GM19324 (cell line): ENCODE measurements around the gene NET1.

Experiments used
- ATAC-seq: cut with Tn5 transposase; IDR thresholded peaks from one replicate; pipeline ENCODE4 v1.9.1; 2021; ENCODE audit warnings: mild to moderate bottlenecking, moderate library complexity; ENCODE audit not compliant: unreplicated experiment, low FRiP score

Gene NET1

DNA sequence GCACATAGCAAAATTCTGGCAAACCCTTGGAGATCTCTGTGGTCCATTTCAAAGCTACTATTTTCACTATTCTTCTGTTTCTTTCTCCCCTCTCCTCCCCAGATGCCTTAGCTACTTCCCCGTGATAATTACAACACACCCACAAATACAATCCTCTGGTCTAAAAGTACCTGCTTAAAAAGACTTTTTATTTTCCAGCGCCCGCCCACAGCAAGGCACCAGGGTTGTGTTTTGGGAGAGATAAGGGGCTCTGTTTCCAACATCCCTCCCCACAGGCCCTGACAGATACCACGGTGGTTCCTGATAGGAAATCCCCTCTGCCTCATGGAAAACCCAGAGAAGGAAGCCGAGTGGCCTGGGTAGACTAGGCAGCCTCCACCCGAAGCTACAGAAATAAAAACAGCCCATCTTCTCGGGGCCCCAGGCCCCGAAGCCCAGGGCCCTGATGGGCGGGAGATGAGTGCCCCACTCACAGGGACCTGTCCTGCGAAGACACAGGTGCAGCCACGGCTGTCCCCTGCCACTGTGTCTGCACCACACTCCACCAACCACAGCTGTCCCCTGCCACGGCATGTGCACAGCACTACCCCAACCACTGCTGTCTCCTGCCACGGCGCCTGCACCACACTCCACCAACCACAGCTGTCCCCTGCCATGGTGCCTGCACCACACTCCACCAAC lies 67.3 kb downstream of the NET1 start:
- no peak for ATAC-seq

DNA sequence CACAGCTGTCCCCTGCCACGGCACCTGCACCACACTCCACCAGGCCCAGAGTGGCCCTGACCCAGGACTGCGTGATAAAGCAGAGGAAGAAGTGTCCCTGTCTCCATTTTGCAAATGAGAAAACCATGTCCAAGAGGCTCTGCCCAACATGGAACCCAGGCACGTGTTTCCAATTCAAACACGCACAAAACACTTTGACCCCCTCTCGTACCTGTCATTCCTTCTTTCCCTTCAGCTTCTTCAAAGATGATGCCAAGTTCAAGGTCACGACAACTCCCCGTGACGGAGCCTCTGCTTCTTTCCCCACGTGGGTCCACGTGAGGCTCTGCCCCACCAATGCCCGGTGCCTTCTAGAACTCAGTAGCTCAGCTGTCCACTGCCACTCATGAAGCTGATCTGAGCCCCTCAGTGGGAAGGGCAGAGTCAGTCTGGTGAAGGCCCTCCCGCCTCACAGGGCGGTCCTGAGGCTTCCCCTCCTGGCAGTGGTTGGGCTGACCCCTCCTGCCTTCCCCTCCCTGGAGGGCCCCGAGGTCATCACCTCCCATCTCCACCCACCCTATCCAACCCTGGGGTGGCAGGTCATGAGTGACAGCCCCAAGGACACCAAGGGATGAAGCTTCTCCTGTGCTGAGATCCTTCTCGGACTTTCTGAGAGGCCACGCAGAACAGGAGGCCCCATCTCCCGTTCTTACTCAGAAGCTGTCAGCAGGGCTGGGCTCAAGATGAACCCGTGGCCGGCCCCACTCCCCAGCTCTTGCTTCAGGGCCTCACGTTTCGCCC lies 68.0 kb downstream of the NET1 start:
- ATAC-seq: no peak

DNA sequence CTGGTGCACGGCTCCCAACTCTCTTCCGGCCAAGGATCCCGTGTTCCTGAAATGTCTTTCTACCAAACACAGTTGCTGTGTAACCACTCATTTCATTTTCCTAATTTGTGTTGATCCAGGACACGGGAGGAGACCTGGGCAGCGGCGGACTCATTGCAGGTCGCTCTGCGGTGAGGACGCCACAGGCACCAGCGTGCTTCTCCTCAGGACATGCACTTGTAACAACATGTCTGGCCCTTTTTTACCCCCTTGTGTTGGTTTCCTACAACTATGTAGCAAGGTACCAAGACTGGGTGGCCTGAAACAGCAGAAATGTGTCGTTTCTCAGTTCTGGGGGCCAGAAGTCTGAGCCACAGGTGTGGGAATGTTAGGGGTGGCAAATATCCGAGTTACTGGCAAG lies 68.8 kb downstream of the NET1 start:
- ATAC-seq: no peak

DNA sequence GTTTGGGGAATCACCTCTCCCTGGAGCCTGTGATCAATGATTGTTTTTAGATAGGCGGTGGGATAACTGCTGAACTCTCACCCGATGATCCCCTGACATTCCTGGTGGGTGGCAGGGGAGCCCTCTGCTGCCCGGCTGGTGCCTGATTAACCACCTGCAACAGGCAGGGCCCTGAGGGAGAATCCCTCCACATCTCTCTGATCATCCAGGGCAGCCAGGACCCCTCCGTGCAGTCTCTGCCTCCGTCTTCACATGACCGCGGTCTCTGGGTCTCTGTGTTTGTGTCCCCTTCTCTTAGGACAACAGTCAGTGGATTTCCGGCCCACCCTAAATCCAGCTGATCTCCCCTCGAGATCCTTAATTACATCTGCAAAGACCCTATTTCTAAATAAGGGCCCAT lies 69.7 kb downstream of the NET1 start:
- no peak for ATAC-seq

DNA sequence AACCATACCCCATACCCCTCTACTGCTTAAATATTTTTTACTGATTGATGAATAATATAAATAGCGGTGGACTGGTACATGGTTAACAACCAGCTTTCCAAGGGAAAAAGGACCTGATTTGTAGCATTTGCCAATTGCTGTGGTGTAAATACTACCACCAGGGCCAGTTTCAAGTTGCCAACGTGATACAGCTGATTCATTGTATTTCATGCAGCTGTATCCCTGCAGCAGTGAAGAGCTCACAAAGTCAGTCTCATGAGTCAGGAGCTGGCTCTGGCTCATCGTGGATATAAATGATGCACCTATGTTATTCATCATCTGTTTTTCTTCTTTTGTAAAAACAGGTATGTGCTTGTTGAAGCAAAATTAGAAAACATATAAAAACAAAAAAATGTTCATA lies 71.8 kb downstream of the NET1 start:
- ATAC-seq: no peak

DNA sequence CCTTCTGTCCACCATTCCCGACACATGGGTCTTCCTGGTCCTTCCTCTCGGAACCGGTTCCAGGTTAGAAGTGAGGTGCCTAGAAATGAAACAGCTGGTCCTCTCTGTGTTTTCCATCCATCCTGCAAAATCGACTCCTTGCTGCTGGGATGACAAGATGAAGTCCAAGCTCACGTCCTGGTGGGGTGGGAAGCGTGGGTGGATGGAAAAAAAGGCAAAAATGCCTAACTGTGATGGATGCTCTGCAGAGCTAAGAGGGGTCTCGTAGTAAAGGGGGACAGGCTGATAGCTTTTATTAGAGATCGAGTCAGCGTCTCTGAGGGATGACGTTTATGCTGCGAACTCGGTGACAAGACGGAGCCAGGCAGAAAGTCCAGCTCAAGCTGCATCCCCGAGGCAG lies 72.9 kb downstream of the NET1 start:
- ATAC-seq: no peak

DNA sequence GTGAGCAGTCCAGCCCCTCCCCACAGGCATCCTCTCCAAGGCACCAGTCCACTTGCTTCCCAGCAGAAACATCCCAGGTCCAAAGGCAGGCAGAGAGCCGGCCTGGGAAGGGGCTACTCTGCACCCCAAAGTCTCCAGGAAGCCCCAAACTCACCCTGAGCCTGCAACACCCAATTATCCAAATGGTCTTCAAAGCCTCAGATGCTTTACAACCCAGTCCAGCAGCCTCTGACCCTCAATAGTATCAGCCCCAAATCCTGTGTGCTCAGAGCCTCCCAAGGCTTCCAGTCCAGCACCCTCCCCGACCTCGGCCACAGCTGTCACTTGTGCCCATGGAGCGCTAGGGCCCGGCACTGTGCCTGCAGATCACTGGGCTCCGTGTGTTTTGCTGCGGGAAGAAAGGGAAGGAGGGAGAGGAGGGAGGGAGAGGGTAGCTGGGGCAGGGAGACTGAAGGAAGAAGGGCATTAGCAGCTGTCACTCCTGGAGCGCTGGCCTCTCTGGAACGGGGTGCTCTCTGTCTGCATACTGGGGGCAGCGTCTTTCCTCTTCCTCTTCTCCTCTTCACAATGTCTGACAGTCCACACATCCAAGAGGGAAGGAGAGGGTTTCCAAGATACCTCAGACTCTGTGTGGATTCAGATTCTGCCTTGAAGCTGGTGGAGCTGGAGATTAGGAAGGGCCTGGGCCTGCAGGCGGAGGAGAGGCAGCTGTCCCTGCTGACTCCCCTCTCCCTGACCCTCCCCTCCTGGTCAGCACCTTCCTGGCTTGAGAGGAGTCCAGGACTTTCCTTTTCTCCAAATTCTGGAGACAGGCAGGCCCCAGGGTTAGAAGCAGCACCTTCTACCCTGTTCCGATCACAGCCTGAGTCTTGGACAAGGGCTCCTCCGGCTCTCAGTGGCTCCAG lies 73.8 kb downstream of the NET1 start:
- no peak for ATAC-seq

DNA sequence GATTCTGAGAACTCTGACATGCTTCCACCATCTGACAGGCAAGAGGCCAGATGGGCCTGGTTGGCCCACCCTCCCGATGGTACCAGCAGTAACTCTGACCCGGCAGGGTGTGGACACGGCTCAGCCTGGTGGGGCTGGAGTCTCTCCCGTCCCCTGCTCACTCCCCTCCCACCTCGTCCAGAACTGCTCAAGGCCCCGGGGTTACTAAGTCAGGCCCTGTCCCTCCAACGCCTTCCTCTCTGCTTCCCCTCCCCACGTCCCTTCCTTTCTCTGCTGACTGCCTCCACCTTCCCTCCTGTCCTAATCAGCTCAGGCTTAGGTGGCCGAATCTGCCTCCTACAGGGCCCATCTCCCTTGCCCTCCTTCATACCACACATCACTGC lies 74.5 kb downstream of the NET1 start:
- ATAC-seq: no peak

DNA sequence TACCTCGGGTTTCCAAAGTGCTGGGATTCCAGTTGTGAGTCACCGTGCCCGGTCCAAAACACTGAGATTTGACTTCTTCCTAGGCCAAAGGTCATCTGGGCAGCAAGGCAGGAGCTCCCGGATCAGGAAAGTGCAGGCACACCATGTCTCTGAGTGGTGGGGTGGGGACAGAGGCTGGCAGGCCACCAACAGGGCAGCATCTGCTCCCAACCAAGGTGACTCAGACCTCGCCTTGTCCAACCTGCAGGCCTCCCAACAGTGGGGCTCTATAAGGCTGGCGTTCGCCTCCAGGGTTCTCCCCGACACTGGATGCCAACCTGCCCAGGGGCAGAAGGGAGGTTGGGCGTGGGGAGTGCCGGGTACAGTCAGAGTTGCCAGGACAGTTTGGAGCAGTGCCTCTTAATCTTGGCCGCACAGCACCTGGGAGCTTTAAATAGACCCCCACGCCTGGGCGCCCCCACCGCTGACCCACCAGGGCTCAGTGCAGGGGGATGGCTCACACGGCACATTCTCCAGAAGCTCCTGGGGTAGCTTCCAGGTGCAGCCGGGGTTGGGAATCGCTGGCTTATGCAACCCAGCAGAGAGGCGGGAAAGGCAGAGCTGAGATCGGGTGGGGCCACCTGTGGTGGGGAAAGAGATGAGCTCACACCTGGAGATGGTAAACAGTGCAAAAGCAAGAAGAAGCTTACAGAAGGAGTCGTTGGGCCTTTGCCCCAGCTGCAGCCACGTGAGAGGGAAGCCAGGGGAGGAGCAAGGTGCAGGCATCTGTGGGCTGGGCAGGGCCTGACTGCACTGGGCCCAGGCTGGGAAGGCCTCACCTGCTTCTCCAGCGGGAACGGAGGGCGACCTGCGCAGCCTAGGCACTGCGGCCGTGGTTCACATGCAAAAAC lies 76.2 kb downstream of the NET1 start:
- no peak for ATAC-seq

DNA sequence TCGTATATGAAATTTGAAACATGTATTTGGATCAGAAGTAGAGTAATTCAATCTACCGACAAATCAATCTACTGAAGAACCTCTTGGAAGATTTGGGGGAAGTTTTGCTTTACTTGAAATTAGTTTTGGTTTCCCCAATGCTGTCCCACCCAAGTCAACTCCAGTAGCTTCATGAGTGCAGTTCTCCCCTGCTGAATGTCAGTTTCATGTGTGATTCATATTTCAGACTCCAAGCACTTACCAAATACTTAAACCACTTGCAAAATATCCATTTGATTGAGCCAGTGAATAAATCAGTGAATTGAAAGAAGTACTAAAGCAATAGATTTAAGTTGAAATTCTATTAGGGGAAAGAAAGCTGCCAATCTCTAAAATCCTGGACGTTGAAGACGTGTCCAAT lies 77.7 kb downstream of the NET1 start:
- ATAC-seq: no peak

DNA sequence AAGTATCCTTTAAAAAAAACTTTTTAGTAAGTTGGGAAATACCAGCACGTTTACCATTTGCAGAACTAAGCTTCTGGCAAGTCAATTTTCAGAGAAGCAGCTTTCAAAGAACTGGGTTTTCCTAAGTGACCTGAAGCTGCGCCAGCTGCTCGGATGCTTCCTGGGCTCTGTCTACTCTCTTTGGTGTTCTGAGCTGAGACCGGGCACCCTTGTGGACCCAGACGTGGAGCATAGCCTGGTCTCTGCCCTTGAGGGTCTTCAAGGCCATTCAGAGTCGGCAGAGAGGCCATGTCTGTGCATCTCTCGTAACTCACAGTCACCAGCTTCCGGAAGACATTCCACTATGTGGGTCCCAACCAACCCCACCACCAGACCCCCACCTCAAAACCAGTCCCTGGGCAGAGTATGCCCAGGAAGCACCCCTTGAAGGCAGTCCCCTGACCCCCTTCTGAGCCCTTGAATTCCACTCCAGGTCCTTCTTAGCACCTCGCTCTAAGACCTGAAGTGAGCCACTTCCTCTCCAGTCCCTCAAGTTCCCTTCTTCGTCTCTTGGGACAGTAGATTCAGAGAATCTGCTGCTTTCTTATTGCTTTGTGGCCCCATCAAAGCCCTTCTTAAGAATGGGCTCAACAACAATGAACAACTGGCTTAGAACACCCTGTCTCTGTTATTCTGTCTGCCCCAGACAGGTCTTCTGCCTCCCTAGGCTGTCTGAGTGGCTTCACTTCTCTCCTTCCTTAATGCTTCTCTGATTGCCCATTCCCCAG lies 78.5 kb downstream of the NET1 start:
- ATAC-seq: no peak

DNA sequence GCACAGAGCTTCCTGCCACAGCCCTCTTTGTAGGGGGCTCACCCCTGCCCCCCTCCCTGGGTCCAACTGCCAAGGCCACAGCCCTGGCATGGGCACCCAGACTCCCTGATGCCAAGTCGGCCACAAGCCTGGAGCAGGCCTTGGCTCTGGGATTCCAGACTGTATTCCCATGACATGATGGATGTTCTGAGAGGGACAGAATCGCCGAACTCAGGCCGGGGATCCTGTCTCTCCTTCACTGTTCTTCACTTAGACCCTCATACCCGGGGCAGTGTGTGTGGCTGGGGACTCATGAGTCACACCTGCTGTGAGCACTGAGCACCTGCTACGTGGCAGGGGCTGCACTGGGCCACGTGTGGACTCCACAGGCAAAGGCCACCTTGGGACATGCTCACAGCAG lies 79.1 kb downstream of the NET1 start:
- ATAC-seq: no peak

DNA sequence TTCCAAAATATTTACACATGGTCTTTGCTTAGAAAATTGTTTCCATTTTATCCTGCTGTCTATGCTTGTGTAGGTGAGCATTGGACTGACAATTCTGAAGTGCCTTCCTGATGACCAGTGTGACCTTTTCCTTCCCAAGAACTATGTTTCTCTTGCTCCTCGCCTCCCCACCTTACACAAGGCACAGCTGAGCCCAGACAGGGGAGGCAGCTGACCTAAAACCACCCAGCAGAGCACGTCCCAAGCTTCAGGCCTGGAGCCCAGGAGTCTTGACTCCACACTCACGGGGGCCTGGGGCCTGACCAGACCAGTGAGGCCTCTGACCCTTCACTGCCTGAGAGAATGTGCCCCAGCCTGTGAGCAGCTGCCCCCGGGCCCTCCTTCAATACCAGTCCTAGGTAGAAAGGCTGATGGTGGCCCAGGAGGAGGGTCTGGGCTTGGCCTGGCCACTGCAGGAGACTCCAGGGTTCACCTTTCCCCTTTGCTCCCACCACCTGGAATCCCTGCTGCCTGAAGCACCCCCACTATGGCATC lies 80.0 kb downstream of the NET1 start:
- ATAC-seq: no peak

DNA sequence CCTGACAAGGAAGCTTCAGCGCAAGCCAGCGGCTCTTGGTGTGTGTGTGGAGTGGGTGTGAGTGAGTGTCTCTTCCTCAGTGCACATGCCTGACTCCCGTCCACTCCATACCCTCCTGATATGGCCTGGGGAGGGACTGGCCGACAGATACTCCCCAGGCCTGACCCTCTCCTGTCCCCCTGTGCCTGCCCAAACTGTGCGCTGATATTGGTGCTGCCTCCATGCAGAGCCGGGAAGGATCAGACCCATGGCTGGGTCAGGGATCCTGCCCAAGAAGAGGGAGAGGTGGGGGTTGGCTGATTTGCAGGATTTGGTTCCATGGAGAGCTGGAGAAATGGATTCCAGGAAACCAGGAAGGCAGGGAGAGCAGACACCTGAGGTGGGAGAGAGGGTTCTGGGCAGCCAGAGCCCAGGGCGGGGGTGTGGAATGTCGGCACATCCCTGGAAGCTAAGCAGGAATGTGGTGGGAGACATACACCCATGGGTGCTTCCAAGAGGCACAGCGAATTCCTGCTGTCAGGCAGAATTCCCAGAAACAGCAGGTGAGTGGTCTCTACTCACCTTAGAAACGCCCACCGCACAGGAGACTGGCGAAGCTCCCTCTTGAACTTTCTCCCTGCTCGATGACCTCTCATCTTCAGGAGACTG lies 80.7 kb downstream of the NET1 start:
- ATAC-seq: no peak

DNA sequence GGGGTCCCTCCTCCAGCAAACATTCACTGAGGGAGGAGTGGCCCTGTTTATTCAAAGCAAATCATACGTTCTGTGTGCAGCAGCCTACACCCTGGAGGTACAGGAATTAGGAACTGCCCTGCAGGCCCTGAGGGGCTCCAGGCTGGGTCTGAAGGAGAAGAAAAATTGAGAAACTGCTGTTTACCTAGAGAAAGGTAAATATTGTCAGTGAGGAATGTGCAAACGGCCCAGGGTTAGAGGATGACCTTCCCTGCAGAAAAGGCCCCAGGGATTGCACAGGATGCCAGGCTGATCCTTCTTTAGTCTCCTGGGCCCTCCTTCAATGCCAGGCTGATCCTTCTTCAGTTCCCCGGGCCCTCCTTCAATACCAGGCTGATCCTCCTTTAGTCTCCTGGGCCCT lies 81.3 kb downstream of the NET1 start:
- ATAC-seq: no peak

DNA sequence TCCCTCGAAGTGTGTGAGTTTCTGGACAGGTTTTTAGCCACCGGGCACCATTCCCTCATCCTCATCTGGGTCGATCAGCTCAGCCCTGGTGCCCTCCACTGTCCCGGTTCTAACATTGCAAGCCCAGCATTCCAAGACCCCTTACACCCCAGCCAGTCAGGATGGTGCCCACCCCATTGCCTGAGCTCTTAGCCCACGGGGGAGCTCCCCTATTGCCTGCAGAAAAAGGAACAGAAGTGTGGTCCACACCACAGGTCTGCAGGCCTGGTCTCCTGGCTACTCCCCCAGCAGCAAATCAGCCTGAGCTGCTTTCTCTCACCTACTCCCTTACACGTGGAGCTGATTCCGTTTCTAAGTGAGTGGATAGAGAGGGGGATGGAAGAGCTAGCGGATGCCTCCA lies 82.3 kb downstream of the NET1 start:
- ATAC-seq: no peak

DNA sequence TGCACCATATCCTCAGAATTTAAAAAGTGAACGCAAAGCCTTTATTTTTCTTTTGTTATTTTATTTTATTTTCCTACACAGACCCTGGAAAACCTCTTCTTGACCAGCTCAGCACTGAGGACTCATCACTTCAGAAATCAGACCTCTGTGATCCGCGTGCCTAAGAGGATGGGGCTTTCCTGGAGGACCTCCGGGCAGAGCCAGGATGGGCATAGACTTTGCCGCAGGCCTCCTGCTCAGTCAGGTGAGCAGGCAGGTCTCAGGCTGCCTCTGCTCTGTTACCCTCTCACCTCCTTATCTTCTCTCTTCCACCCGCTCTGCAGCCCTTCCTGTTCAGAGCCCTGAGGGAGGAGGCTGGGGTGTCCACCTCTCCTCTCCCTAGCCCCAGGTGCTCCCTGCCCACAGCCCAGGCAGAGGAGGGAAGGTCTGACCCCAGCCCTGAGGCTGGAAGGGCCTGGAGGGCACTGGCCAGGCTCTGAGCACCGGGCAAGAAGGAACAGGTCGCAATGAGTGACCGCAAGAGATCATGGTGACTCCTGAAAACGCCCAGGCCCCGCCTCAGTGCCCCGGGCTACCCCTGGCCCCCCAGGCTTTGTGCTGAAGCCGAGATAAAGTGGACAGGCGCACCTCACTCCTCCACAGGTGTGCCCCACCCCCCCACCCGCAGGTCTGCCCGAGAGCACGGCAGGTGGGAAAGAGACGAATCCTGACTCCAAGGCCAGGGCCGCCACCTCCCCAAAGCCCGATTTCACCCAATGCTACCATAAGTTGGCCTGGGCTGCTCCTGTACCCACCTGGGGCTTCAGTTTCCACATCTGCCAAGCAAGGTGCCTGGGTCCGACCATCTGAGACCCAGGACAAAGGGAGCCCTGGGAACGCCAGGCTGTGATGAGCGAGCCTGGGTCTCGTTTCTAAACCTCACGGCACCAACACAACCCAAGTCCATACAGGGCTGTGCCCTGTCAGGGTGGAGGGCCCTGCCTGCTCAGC lies 84.2 kb downstream of the NET1 start:
- no peak for ATAC-seq

DNA sequence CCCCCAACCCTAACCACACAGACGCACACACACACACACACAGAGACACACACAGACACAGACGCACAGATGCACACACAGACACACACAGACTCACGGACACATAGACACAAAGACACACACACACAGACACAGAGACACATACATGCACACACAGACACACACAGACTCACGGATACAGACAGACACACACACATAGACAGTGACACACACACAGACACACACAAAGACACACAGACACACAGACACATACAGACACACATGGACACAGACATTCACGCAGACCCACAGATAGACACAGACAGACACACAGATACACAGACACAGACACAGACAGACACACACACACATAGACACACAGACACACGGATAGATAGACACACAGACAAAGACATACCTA lies 84.9 kb downstream of the NET1 start:
- no peak for ATAC-seq
